Measurements from ENCODE around the gene USP53.
A peak's percentile ranks its signal among the peaks of the same experiment; 100 is the strongest.

Gene USP53

DNA sequence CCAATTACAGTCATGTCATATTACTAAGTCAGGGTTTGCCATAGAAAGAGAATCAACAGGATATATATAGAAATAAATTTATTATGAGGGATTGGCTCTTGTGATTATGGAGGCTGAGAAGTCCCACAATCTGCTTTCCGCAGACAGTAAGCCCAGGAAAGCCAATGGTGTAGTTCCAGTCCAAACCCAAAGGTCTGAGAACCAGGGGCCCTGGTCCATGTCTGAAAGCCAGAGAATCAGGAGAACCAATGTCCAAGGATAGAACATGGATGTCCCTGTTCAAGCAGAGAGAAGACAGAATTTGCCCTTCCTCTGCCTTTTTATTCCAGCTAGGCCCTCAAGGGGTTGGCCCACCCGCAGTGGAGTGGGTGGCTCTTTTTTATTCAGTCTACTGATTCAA lies 83.8 kb downstream of the USP53 start:
- Histone ChIP-seq H3K36me3 (ENCODE audit: control insufficient read depth, insufficient read depth, low read length) (peaks cover 47% of the 10 kb centered on the region), H3K9me3 (ENCODE audit: control insufficient read depth, low read length) (no peaks in the 10 kb centered on the region), H3K4me1 (ENCODE audit: control insufficient read depth, insufficient read depth, low read length, poor library complexity, severe bottlenecking) (peaks cover 4% of the 10 kb centered on the region), H3K4me3 (ENCODE audit: extremely low read depth, insufficient read depth, low read length, poor library complexity, severe bottlenecking) (no peak overlapping the region), H3K27ac (ENCODE audit: low read depth, low read length, severe bottlenecking) (no peak overlapping the region)
- 90 to 100% methylated on average over 1 of the region's 2 CpGs for WGBS, 2 experiments (ENCODE audit: insufficient coverage in 2 of 2)

DNA sequence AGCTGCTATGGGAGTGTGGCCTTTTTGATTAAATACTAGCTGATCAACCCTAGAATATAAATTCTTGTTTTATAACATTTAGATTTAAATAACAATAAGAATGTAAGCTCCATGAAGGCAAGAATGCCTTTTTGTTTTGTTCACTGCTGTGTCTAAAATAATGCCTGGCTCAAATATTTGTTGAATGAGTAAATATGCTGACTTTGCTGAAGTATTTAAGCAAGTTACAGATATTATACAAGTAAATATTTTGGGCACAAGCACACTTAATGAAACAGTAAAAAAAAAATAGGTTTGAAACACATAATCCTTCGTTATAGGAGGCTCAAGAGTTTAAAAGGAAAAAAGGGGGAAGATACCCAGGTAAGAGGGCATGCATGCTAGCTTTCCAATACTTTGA lies 85.3 kb downstream of the USP53 start:
- 100% methylated on average over 1 of the region's 1 CpG; no CpG with 5 or more reads in 1 of the 2 experiments for WGBS, 2 experiments (ENCODE audit: insufficient coverage in 2 of 2)
- H3K4me1 ChIP-seq (ENCODE audit: control insufficient read depth, insufficient read depth, low read length, poor library complexity, severe bottlenecking), result peaks cover 4% of the 10 kb centered on the region
- no peak overlapping the region for H3K27ac ChIP-seq (ENCODE audit: low read depth, low read length, severe bottlenecking)
- H3K36me3 ChIP-seq (ENCODE audit: control insufficient read depth, insufficient read depth, low read length), result peaks cover 36% of the 10 kb centered on the region
- peak overlapping the region; percentile 78 for H3K4me3 ChIP-seq (ENCODE audit: extremely low read depth, insufficient read depth, low read length, poor library complexity, severe bottlenecking)
- H3K9me3 ChIP-seq (ENCODE audit: control insufficient read depth, low read length), result no peaks in the 10 kb centered on the region

DNA sequence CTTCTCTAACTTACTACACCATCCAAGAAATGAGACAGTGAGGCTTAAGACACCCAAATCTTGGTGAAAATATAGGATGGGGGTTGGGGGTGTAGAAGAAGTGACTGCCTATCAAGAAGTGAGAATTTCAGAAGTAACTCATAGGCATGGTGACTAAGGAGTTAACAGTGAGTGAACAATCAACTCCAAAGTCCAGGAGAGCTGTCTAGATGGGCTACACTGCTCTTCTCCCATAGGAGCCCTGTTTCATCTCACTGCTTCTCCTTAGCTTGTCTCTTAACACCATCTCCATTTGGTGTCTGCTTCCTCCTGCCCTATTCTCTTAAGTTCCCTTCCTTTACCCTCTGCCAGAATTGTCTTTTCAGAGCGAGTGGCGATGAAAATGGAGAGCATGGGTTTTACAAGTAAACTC lies 86.8 kb downstream of the USP53 start:
- peaks cover 31% of the 10 kb centered on the region for H3K36me3 ChIP-seq (ENCODE audit: control insufficient read depth, insufficient read depth, low read length)
- H3K4me3 ChIP-seq (ENCODE audit: extremely low read depth, insufficient read depth, low read length, poor library complexity, severe bottlenecking), result peak overlapping the region; percentile 78
- peak overlapping the region; percentile 89 for H3K27ac ChIP-seq (ENCODE audit: low read depth, low read length, severe bottlenecking)
- H3K9me3 ChIP-seq (ENCODE audit: control insufficient read depth, low read length), result no peaks in the 10 kb centered on the region
- peaks cover 4% of the 10 kb centered on the region for H3K4me1 ChIP-seq (ENCODE audit: control insufficient read depth, insufficient read depth, low read length, poor library complexity, severe bottlenecking)
- 55 to 63% methylated on average over 2 of the region's 2 CpGs for WGBS, 2 experiments (ENCODE audit: insufficient coverage in 2 of 2)

DNA sequence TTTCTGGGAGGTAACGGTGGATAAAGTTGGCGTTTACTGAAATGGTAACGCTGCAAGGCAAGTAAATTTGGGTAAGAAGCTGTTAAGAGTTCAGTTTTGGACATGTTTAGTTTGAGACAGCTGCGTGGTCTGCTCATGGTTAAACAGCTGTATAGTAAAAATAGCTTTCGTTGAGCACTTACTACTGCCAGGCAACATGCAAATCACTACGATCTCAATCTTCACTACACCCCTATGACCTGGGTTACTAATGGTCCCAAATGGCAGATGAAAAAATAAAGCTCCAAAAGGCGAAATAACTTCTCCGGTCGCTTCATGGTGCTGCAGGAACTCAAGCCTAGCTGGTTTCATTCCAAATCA lies 87.2 kb downstream of the USP53 start:
- Histone ChIP-seq H3K4me1 (ENCODE audit: control insufficient read depth, insufficient read depth, low read length, poor library complexity, severe bottlenecking) (peaks cover 4% of the 10 kb centered on the region), H3K36me3 (ENCODE audit: control insufficient read depth, insufficient read depth, low read length) (peaks cover 31% of the 10 kb centered on the region), H3K9me3 (ENCODE audit: control insufficient read depth, low read length) (no peaks in the 10 kb centered on the region), H3K27ac (ENCODE audit: low read depth, low read length, severe bottlenecking) (peak overlapping the region; percentile 89), H3K4me3 (ENCODE audit: extremely low read depth, insufficient read depth, low read length, poor library complexity, severe bottlenecking) (peak overlapping the region; percentile 78)
- WGBS, 2 experiments (ENCODE audit: insufficient coverage in 2 of 2), result 21 to 24% methylated on average over 7 to 9 of the region's 9 CpGs

DNA sequence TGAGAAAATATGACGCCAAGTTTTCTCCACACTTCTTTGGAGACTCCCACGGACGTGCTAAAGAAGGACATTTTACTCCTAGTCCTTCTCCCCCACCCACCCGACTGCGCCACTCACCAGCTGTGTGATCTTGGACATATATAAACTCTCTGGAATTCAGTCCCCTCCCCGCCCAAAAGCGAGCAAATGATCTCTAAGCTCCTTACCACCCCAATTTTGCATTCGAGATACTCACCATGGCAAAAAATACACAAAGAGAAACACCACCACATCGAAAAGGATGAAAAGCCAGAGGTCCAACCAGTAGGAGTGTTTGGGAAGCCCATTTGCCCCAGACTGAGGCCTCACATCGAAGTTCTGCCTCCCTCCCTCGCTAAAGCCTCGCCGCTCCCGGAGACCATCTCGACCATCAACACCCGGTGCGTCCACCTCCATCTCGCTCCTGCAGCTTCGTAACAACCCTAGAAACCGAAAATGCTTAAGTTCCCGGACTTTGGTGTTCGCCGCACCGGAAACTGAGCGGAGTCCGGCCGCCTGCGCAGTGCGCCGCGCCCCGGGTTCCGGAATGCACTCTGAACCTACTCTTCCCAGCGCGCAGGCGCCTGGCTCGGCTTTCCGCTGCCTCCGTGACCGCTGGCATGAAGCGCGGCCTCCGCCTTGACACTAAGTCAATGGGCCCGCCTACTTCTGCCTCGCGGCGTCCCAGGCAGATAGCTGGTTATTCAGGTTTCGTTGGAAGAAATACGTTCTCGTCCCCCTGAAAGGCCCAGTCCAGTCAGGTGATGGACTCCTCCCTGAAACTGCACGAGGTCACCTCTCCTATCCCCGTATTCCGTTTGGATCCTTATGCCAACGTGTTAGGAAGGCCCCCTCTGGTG lies 87.8 kb downstream of the USP53 start:
- Histone ChIP-seq H3K9me3 (ENCODE audit: control insufficient read depth, low read length) (no peaks in the 10 kb centered on the region), H3K27ac (ENCODE audit: low read depth, low read length, severe bottlenecking) (peak overlapping the region; percentile 89), H3K4me3 (ENCODE audit: extremely low read depth, insufficient read depth, low read length, poor library complexity, severe bottlenecking) (peak overlapping the region; percentile 78), H3K36me3 (ENCODE audit: control insufficient read depth, insufficient read depth, low read length) (peaks cover 27% of the 10 kb centered on the region), H3K4me1 (ENCODE audit: control insufficient read depth, insufficient read depth, low read length, poor library complexity, severe bottlenecking) (peaks cover 4% of the 10 kb centered on the region)
- 4 to 7% methylated on average over 43 to 45 of the region's 54 CpGs for WGBS, 2 experiments (ENCODE audit: insufficient coverage in 2 of 2)

DNA sequence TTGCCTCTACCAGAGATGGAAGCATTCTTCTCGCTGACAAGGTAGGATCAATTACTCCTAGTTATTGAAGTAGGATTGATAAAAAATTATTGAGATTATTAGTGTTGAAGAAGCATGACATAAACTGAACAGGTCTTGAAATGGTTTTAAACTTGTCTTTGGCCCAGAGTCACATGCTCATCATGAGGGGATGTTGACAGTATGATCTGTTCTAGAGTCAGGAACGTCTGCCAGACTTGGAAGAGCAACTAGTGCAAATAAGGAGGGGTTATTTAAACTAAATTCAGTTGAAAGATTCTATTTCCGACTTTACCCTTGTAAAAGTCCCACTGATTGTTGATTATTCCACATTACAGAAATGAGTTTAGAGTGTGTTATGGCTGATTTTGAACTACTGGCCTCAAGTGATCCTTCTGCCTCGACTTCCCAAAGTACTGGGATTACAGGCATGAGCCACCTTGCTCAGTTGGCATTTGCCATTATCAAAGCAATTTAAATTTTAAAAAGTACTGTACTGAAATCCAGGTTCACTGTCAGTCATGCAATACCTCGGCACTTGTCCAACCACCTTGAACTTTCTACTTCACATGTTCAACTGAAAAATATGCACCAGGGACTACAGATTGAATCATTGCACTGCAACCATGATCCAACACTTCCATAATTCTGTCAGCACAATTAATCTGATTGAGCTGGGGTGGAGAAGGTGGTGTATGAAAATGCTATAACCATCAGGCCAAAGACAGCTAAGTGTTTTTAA lies 89.7 kb downstream of the USP53 start:
- Histone ChIP-seq H3K9me3 (ENCODE audit: control insufficient read depth, low read length) (no peaks in the 10 kb centered on the region), H3K4me3 (ENCODE audit: extremely low read depth, insufficient read depth, low read length, poor library complexity, severe bottlenecking) (no peak overlapping the region), H3K27ac (ENCODE audit: low read depth, low read length, severe bottlenecking) (no peak overlapping the region), H3K36me3 (ENCODE audit: control insufficient read depth, insufficient read depth, low read length) (peaks cover 8% of the 10 kb centered on the region), H3K4me1 (ENCODE audit: control insufficient read depth, insufficient read depth, low read length, poor library complexity, severe bottlenecking) (peaks cover 4% of the 10 kb centered on the region)
- WGBS, 2 experiments (ENCODE audit: insufficient coverage in 2 of 2), result 88 to 100% methylated on average over 1 to 3 of the region's 5 CpGs

DNA sequence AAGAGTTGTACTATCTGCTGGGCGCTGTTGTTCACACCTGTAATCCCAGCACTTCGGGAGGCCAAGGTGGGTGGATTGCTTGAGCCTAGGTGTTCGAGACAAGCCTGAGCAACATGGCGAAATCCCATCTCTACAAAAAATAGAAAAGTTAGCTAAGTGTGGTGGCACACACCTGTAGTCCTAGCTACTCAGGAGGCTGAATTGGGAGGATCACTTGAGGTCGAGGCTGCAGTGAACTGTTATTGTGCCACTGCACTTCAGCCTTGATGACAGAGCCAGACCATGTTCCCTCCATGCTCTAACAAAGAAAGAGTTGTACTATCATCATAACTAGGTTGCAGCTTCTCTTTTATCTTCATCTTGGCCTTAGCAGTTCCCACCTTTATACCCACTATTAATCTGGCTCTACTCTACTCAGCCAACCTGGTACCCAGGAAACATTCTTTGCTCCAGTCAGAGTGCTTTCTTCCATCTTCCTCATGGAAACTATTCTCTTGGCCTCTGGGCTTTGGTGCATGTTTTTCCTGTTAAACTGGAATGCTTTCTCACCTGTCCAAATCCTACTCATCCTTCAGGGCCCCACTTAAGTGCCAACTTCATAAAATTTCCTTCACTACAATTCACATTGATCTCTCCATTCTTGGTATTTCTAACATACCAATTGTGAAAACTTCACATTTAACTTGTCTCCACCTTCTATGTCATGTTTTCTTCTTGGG lies 91.2 kb downstream of the USP53 start:
- no peak overlapping the region for H3K4me3 ChIP-seq (ENCODE audit: extremely low read depth, insufficient read depth, low read length, poor library complexity, severe bottlenecking)
- no peaks in the 10 kb centered on the region for H3K9me3 ChIP-seq (ENCODE audit: control insufficient read depth, low read length)
- 76 to 78% methylated on average over 3 of the region's 5 CpGs for WGBS, 2 experiments (ENCODE audit: insufficient coverage in 2 of 2)
- no peaks in the 10 kb centered on the region for H3K36me3 ChIP-seq (ENCODE audit: control insufficient read depth, insufficient read depth, low read length)
- peaks cover 4% of the 10 kb centered on the region for H3K4me1 ChIP-seq (ENCODE audit: control insufficient read depth, insufficient read depth, low read length, poor library complexity, severe bottlenecking)
- H3K27ac ChIP-seq (ENCODE audit: low read depth, low read length, severe bottlenecking), result no peak overlapping the region

DNA sequence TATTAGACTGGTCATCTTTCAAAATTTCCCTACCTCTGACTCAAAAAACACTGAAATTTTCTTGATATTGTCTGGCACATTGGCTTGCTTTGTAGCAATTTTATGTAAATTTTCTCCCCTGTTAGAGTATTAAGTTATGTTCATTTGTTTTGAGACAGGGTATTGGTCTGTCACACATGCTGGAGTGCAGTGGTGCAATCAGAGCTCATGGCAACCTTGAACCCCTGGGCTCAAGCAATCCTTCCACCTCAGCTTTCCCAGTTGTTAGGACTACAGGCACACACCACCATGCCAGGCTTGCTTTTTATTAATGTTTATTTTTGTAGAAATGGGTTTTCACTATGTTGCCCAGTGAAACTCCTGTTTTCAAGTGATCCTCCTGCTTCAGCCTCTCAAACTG lies 91.9 kb downstream of the USP53 start:
- no peak overlapping the region for H3K27ac ChIP-seq (ENCODE audit: low read depth, low read length, severe bottlenecking)
- no peaks in the 10 kb centered on the region for H3K9me3 ChIP-seq (ENCODE audit: control insufficient read depth, low read length)
- no peaks in the 10 kb centered on the region for H3K4me1 ChIP-seq (ENCODE audit: control insufficient read depth, insufficient read depth, low read length, poor library complexity, severe bottlenecking)
- no peak overlapping the region for H3K4me3 ChIP-seq (ENCODE audit: extremely low read depth, insufficient read depth, low read length, poor library complexity, severe bottlenecking)
- no peaks in the 10 kb centered on the region for H3K36me3 ChIP-seq (ENCODE audit: control insufficient read depth, insufficient read depth, low read length)

DNA sequence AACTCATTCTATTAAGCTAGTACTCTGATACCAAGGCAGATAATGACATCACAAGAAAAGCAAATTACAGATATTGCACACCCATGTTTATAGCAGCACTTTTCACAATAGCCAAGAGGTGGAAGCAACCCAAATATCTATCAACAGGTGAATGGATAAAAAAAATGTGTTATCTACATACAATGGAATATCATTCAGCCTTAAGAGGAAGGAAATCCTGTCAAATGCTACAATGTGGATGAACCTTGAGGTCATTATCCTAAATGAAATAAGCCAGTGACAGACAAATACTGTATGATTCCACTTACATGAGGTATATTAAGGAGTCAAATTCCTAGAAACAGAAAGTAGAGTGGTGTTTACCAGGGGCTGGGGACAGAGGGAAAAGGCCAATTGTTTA lies 95.1 kb downstream of the USP53 start:
- no peak overlapping the region for H3K4me3 ChIP-seq (ENCODE audit: extremely low read depth, insufficient read depth, low read length, poor library complexity, severe bottlenecking)
- no peaks in the 10 kb centered on the region for H3K4me1 ChIP-seq (ENCODE audit: control insufficient read depth, insufficient read depth, low read length, poor library complexity, severe bottlenecking)
- no peaks in the 10 kb centered on the region for H3K9me3 ChIP-seq (ENCODE audit: control insufficient read depth, low read length)
- no peaks in the 10 kb centered on the region for H3K36me3 ChIP-seq (ENCODE audit: control insufficient read depth, insufficient read depth, low read length)
- H3K27ac ChIP-seq (ENCODE audit: low read depth, low read length, severe bottlenecking), result no peak overlapping the region

DNA sequence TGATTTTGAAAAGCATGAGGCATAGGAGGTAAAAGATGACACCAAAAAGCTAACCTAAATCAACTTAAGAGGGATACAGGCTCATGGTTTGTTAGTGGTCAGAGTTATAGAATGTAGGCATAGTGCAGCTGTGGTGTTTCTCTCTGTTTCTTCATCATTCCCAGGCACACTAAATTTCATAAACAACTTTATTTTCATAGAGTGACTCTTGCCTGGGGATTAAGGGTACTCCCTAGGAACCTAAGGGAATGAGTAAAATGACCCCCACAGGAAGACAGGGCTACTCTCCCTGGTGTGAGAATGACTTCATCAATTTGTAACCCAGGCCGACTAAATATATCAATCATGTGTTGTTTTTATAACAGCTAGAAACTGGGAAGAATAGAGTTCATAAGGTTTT lies 98.3 kb downstream of the USP53 start:
- H3K27ac ChIP-seq (ENCODE audit: low read depth, low read length, severe bottlenecking), result no peak overlapping the region
- no CpG with 5 or more reads among the region's 1 CpG for WGBS, 2 experiments (ENCODE audit: insufficient coverage in 2 of 2)
- H3K9me3 ChIP-seq (ENCODE audit: control insufficient read depth, low read length), result no peaks in the 10 kb centered on the region
- H3K4me1 ChIP-seq (ENCODE audit: control insufficient read depth, insufficient read depth, low read length, poor library complexity, severe bottlenecking), result peaks cover 6% of the 10 kb centered on the region
- H3K36me3 ChIP-seq (ENCODE audit: control insufficient read depth, insufficient read depth, low read length), result no peaks in the 10 kb centered on the region
- H3K4me3 ChIP-seq (ENCODE audit: extremely low read depth, insufficient read depth, low read length, poor library complexity, severe bottlenecking), result no peak overlapping the region

All from mesodermal cell (in vitro differentiated cells).